SU-DHL-6 (cell line): ENCODE results near the gene EVI5.
"Not testable (repeated sequence)": the region's sequence is repeated elsewhere in the genome, so short reads cannot be mapped to it uniquely, and the experiment has no call there.

Source experiments
- EZH2phosphoT487 ChIP-seq: fragments of 200-600 bp; sonication (generic), shearing (Covaris generic); conservative IDR thresholded peaks from 2 replicates; pipeline ENCODE4 v1.6.1; 2018; ENCODE audit warnings: mild to moderate bottlenecking, antibody characterized with exemption, low read length, moderate library complexity, mixed read lengths
- TF ChIP-seq, protein P1 (sequence below): fragments of 200-600 bp; sonication (generic); IDR thresholded peaks from one replicate; pipeline ENCODE4 v1.5.1; 2017; ENCODE audit warnings: antibody characterized with exemption, mild to moderate bottlenecking, low read length, moderate library complexity; ENCODE audit not compliant: insufficient read depth, poor library complexity, severe bottlenecking

DNA sequence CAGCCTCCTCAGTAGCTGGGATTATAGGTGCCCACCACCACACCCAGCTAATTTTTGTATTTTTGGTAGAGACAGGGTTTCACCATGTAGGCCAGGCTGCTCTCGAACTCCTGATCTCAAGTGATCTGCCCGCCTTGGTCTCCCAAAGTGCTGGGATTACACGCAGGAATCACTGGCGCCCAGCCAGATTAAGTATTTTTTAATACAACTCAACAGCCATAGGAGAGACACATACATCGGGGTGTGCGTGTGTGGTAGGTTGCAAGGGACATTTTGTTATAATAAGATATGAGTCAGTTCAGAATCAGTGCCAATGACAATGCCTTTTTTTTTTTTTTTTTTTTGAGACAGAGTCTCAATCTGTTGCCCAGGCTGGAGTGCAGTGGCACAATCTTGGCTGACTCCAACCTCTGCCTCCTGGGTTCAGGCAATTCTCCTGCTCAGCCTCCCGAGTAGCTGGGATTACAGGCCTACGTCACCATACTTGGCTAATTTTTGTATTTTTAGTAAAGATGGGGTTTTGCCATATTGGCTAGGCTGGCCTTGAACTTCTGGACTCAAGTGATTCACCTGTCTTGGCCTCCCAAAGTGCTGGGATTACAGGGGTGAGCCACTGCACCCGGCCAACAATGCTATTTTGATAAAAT is 259.8 kb downstream of the EVI5 start:
- TF ChIP-seq, protein P1, sequence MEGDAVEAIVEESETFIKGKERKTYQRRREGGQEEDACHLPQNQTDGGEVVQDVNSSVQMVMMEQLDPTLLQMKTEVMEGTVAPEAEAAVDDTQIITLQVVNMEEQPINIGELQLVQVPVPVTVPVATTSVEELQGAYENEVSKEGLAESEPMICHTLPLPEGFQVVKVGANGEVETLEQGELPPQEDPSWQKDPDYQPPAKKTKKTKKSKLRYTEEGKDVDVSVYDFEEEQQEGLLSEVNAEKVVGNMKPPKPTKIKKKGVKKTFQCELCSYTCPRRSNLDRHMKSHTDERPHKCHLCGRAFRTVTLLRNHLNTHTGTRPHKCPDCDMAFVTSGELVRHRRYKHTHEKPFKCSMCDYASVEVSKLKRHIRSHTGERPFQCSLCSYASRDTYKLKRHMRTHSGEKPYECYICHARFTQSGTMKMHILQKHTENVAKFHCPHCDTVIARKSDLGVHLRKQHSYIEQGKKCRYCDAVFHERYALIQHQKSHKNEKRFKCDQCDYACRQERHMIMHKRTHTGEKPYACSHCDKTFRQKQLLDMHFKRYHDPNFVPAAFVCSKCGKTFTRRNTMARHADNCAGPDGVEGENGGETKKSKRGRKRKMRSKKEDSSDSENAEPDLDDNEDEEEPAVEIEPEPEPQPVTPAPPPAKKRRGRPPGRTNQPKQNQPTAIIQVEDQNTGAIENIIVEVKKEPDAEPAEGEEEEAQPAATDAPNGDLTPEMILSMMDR = not testable (repeated sequence)
- TF ChIP-seq EZH2phosphoT487 = not testable (repeated sequence)
